Activated T-helper 17 cell treated with anti-CD3 and anti-CD28 coated beads, Interleukin-2, amount 50 U/mL, for 72 hours (primary cell): ENCODE results near the gene MAP4K3. TPM values are rescaled to one million over a fixed set of nuclear protein-coding genes. Genes with fewer than 3 reads are reported as not detected.
A peak's percentile ranks its signal among the peaks of the same experiment; 100 is the strongest.
"Not testable (repeated sequence)": the region's sequence is repeated elsewhere in the genome, so short reads cannot be mapped to it uniquely, and the experiment has no call there.

ENCODE experiments used
- ATAC-seq: fragments of 150-1000 bp; cut with Tn5 transposase; replicated peaks from 2 replicates; pipeline ENCODE4 v1.10.0; 2021; ENCODE audit warnings: mild to moderate bottlenecking, moderate library complexity
- H3K27ac Mint-ChIP-seq: one replicate; pipeline ENCODE4 v1.8.0; 2022; ENCODE audit warnings: mixed read lengths
- H3K27me3 Mint-ChIP-seq: one replicate; pipeline ENCODE4 v1.8.0; 2022; ENCODE audit warnings: mixed read lengths
- H3K36me3 Mint-ChIP-seq: one replicate; pipeline ENCODE4 v1.8.0; 2022; ENCODE audit warnings: low read depth, mild to moderate bottlenecking, mixed read lengths
- H3K4me1 Mint-ChIP-seq: one replicate; pipeline ENCODE4 v1.8.0; 2022; ENCODE audit warnings: mixed read lengths
- H3K4me3 Mint-ChIP-seq: one replicate; pipeline ENCODE4 v1.8.0; 2022; ENCODE audit warnings: mild to moderate bottlenecking, mixed read lengths
- H3K9me3 Mint-ChIP-seq: one replicate; pipeline ENCODE4 v1.8.0; 2022; ENCODE audit warnings: mixed read lengths
- total RNA-seq, 2 donors: library from RNA; stranded (reverse); gene quantifications; one replicate each; pipeline ENCODE4 v1.2.3, GENCODE V29; 2022

Gene MAP4K3
- total RNA-seq, 2 donors from 2014 or later: 8.9 to 11.3 TPM

- H3K4me3 Mint-ChIP-seq: no peak overlapping the region
- no peaks in the 10 kb centered on the region for H3K9me3 Mint-ChIP-seq
- H3K27me3 Mint-ChIP-seq: no peaks in the 10 kb centered on the region
- peaks cover 20% of the 10 kb centered on the region for H3K36me3 Mint-ChIP-seq
- no peak for ATAC-seq
- H3K27ac Mint-ChIP-seq: no peak overlapping the region
- H3K4me1 Mint-ChIP-seq: no peaks in the 10 kb centered on the region
These were observed 98.6 kb downstream of the MAP4K3 start for GRCh38 chr2:39338502-39338901.

- no peaks in the 10 kb centered on the region for H3K9me3 Mint-ChIP-seq
These were observed 101.2 kb downstream of the MAP4K3 start for GRCh38 chr2:39335930-39336329.

GRCh38 chr2:39334978-39335377, 102.1 kb downstream of the MAP4K3 start:
- no peaks in the 10 kb centered on the region for H3K9me3 Mint-ChIP-seq
- no peak for ATAC-seq
- H3K4me1 Mint-ChIP-seq: no peaks in the 10 kb centered on the region
- H3K4me3 Mint-ChIP-seq: no peak overlapping the region
- no peak overlapping the region for H3K27ac Mint-ChIP-seq
- H3K36me3 Mint-ChIP-seq: peaks cover 13% of the 10 kb centered on the region
- H3K27me3 Mint-ChIP-seq: no peaks in the 10 kb centered on the region

More at GRCh38 chr2:39335930-39336329, 101.2 kb downstream of the MAP4K3 start:
- no peak for ATAC-seq
- H3K4me1 Mint-ChIP-seq: no peaks in the 10 kb centered on the region
- no peak overlapping the region for H3K27ac Mint-ChIP-seq
- no peak overlapping the region for H3K4me3 Mint-ChIP-seq
- no peaks in the 10 kb centered on the region for H3K27me3 Mint-ChIP-seq
- peaks cover 14% of the 10 kb centered on the region for H3K36me3 Mint-ChIP-seq

GRCh38 chr2:39334529-39334928, 102.6 kb downstream of the MAP4K3 start:
- Mint-ChIP-seq H3K4me1 (no peaks in the 10 kb centered on the region), H3K27ac (no peak overlapping the region), H3K4me3 (no peak overlapping the region), H3K27me3 (no peaks in the 10 kb centered on the region), H3K9me3 (no peaks in the 10 kb centered on the region), H3K36me3 (peaks cover 16% of the 10 kb centered on the region)
- no peak for ATAC-seq

- no peak overlapping the region for H3K27ac Mint-ChIP-seq
- peaks cover 58% of the 10 kb centered on the region for H3K36me3 Mint-ChIP-seq
- no peak overlapping the region for H3K4me3 Mint-ChIP-seq
- no peaks in the 10 kb centered on the region for H3K27me3 Mint-ChIP-seq
- no peaks in the 10 kb centered on the region for H3K4me1 Mint-ChIP-seq
- no peak for ATAC-seq
- H3K9me3 Mint-ChIP-seq: no peaks in the 10 kb centered on the region
These were observed 110.4 kb downstream of the MAP4K3 start for GRCh38 chr2:39326644-39327043.

GRCh38 chr2:39325966-39326365, 111.1 kb downstream of the MAP4K3 start:
- no peaks in the 10 kb centered on the region for H3K9me3 Mint-ChIP-seq
- H3K36me3 Mint-ChIP-seq: peaks cover 53% of the 10 kb centered on the region
- H3K27me3 Mint-ChIP-seq: no peaks in the 10 kb centered on the region
- ATAC-seq: no peak
- H3K4me3 Mint-ChIP-seq: no peak overlapping the region
- H3K27ac Mint-ChIP-seq: no peak overlapping the region
- H3K4me1 Mint-ChIP-seq: no peaks in the 10 kb centered on the region

GRCh38 chr2:39321056-39322035, 115.7 kb downstream of the MAP4K3 start:
- not testable (repeated sequence) for H3K9me3 Mint-ChIP-seq, H3K27me3 Mint-ChIP-seq, ATAC-seq, H3K4me3 Mint-ChIP-seq, H3K4me1 Mint-ChIP-seq
- H3K36me3 Mint-ChIP-seq: peaks cover 15% of the 10 kb centered on the region
- peak overlapping the region; percentile 5 for H3K27ac Mint-ChIP-seq

- no peak for ATAC-seq
- Mint-ChIP-seq H3K4me3 (no peak overlapping the region), H3K27me3 (no peaks in the 10 kb centered on the region), H3K36me3 (peaks cover 4% of the 10 kb centered on the region), H3K27ac (no peak overlapping the region), H3K9me3 (no peaks in the 10 kb centered on the region), H3K4me1 (no peaks in the 10 kb centered on the region)
These were observed 116.9 kb downstream of the MAP4K3 start for GRCh38 chr2:39320162-39320561.

GRCh38 chr2:39313575-39313974, 123.5 kb downstream of the MAP4K3 start:
- H3K4me3 Mint-ChIP-seq: no peak overlapping the region
- no peak overlapping the region for H3K27ac Mint-ChIP-seq
- H3K36me3 Mint-ChIP-seq: peaks cover 29% of the 10 kb centered on the region
- no peak for ATAC-seq
- H3K27me3 Mint-ChIP-seq: no peaks in the 10 kb centered on the region
- no peaks in the 10 kb centered on the region for H3K9me3 Mint-ChIP-seq
- H3K4me1 Mint-ChIP-seq: no peaks in the 10 kb centered on the region

- no peak overlapping the region for H3K4me3 Mint-ChIP-seq
These were observed 125.6 kb downstream of the MAP4K3 start for GRCh38 chr2:39311469-39311868.

GRCh38 chr2:39308778-39309177, 128.3 kb downstream of the MAP4K3 start:
- no peak for ATAC-seq
- H3K27me3 Mint-ChIP-seq: no peaks in the 10 kb centered on the region
- peaks cover 22% of the 10 kb centered on the region for H3K36me3 Mint-ChIP-seq
- H3K9me3 Mint-ChIP-seq: no peaks in the 10 kb centered on the region
- H3K4me1 Mint-ChIP-seq: no peaks in the 10 kb centered on the region
- H3K4me3 Mint-ChIP-seq: no peak overlapping the region
- no peak overlapping the region for H3K27ac Mint-ChIP-seq

More at GRCh38 chr2:39311469-39311868, 125.6 kb downstream of the MAP4K3 start:
- Mint-ChIP-seq H3K27ac (no peak overlapping the region), H3K4me1 (no peaks in the 10 kb centered on the region), H3K9me3 (no peaks in the 10 kb centered on the region), H3K36me3 (peaks cover 29% of the 10 kb centered on the region), H3K27me3 (no peaks in the 10 kb centered on the region)
- ATAC-seq: no peak

GRCh38 chr2:39306626-39307025, 130.5 kb downstream of the MAP4K3 start:
- Mint-ChIP-seq H3K27ac (no peak overlapping the region), H3K36me3 (peaks cover 3% of the 10 kb centered on the region), H3K4me1 (no peaks in the 10 kb centered on the region), H3K27me3 (no peaks in the 10 kb centered on the region), H3K9me3 (no peaks in the 10 kb centered on the region), H3K4me3 (no peak overlapping the region)
- ATAC-seq: no peak

GRCh38 chr2:39304729-39305128, 132.4 kb downstream of the MAP4K3 start:
- H3K4me3 Mint-ChIP-seq: no peak overlapping the region
- H3K27ac Mint-ChIP-seq: no peak overlapping the region
- H3K27me3 Mint-ChIP-seq: no peaks in the 10 kb centered on the region
- no peak for ATAC-seq
- H3K4me1 Mint-ChIP-seq: no peaks in the 10 kb centered on the region
- no peaks in the 10 kb centered on the region for H3K9me3 Mint-ChIP-seq
- no peaks in the 10 kb centered on the region for H3K36me3 Mint-ChIP-seq

GRCh38 chr2:39304200-39304599, 132.9 kb downstream of the MAP4K3 start:
- ATAC-seq: no peak
- H3K4me1 Mint-ChIP-seq: no peaks in the 10 kb centered on the region
- no peaks in the 10 kb centered on the region for H3K36me3 Mint-ChIP-seq
- H3K4me3 Mint-ChIP-seq: no peak overlapping the region
- no peaks in the 10 kb centered on the region for H3K9me3 Mint-ChIP-seq
- H3K27ac Mint-ChIP-seq: no peak overlapping the region
- H3K27me3 Mint-ChIP-seq: no peaks in the 10 kb centered on the region

- H3K27me3 Mint-ChIP-seq: no peaks in the 10 kb centered on the region
- no peak overlapping the region for H3K27ac Mint-ChIP-seq
- H3K4me1 Mint-ChIP-seq: no peaks in the 10 kb centered on the region
- H3K36me3 Mint-ChIP-seq: peaks cover 5% of the 10 kb centered on the region
- ATAC-seq: no peak
- no peaks in the 10 kb centered on the region for H3K9me3 Mint-ChIP-seq
- H3K4me3 Mint-ChIP-seq: no peak overlapping the region
These were observed 135.7 kb downstream of the MAP4K3 start for GRCh38 chr2:39301352-39301751.
